ENCODE data around the gene NLRP7. TPM values are rescaled to one million over a fixed set of nuclear protein-coding genes. Genes with fewer than 3 reads are reported as not detected.

Gene NLRP7
- total RNA-seq (2012; rRNA removed) (not detected in 2 replicates), polyA plus RNA-seq (2012; rRNA removed) (not detected in 2 replicates), Bru-seq, nascent RNA (not detected), BruChase-seq, experiment 1, labeled RNA remaining after a 6-hour chase (not detected), BruChase-seq, experiment 2, labeled RNA remaining after a 2-hour chase (not detected)
- not detected in 2 replicates for polyA plus RNA-seq (2012; cell fraction: cytosol; rRNA removed)
- not detected in 2 replicates for polyA plus RNA-seq (2012; cell fraction: nucleus; rRNA removed; ENCODE audit: low replicate concordance)
- long read RNA-seq = 0 reads

- Histone ChIP-seq H2BK120ac (ENCODE audit: low read depth, low read length) (no peak within 1 kb of the TSS), H4K8ac (ENCODE audit: low read depth in 2 of 2, low read length in 2 of 2) (no peak within 1 kb of the TSS), H3K36me3 (ENCODE audit: control insufficient read depth, insufficient read depth, low read length) (no peaks in the 10 kb centered on the region), H3K9me1 (ENCODE audit: insufficient read depth, low read length) (no peaks in the 10 kb centered on the region), H3K18ac (ENCODE audit: low read depth, low read length) (no peak within 1 kb of the TSS), H2BK15ac (ENCODE audit: low read depth, low read length) (no peak within 1 kb of the TSS), H2BK5ac (ENCODE audit: low read depth, low read length, poor library complexity, severe bottlenecking) (no peak within 1 kb of the TSS), H3K23ac (ENCODE audit: low read depth, low read length) (no peak within 1 kb of the TSS), H3K4me3 (ENCODE audit: insufficient read depth, low read depth, low read length) (no peak within 1 kb of the TSS), H4K5ac (ENCODE audit: low read depth, low read length) (no peak within 1 kb of the TSS), H2BK20ac (ENCODE audit: low read depth, low read length) (no peak within 1 kb of the TSS), H3K79me1 (ENCODE audit: low read depth in 1 of 2, low read length in 2 of 2) (no peaks in the 10 kb centered on the region), H4K20me1 (ENCODE audit: insufficient read depth, low read length) (no peaks in the 10 kb centered on the region), H3K56ac (ENCODE audit: extremely low read depth, insufficient read depth, low read length) (no peak within 1 kb of the TSS), H3K4me2 (ENCODE audit: low read depth, low read length) (no peak within 1 kb of the TSS), H3K27ac (ENCODE audit: insufficient read depth, low read length) (no peak within 1 kb of the TSS), H3K9ac (ENCODE audit: low read depth, low read length) (no peak within 1 kb of the TSS), H2AK5ac (ENCODE audit: low read depth, low read length) (no peak within 1 kb of the TSS), H4K91ac (ENCODE audit: insufficient read depth, low read depth, low read length) (no peak within 1 kb of the TSS), H3K27me3 (ENCODE audit: control insufficient read depth, insufficient read depth, low read length) (no peaks in the 10 kb centered on the region), H3K4ac (ENCODE audit: low read depth, low read length) (no peak within 1 kb of the TSS), H3K14ac (replicated peaks; ENCODE audit: low read depth, low read length) (no peak within 1 kb of the TSS), H3K9me3 (ENCODE audit: control insufficient read depth, insufficient read depth, low read length) (peaks cover 20% of the 10 kb centered on the region), H2AFZ (replicated peaks; ENCODE audit: low read length, poor library complexity) (no peak within 1 kb of the TSS), H2AK9ac (replicated peaks; ENCODE audit: low read depth, low read length, poor library complexity) (no peak within 1 kb of the TSS), H3K4me1 (ENCODE audit: control insufficient read depth, insufficient read depth, low read length) (no peaks in the 10 kb centered on the region)
- no CpG with 5 or more reads among the region's 8 CpGs for WGBS, 2 experiments (ENCODE audit: extremely low coverage in 2 of 2, insufficient read length in 1 of 2)
- in situ Hi-C loops (cut with MboI; ENCODE audit: low sequenced_read_pairs) (no loop called here), dilution Hi-C loops (cut with HindIII; ENCODE audit: low sequenced_read_pairs, unreplicated experiment) (no loop called here), intact Hi-C loops (cut with micrococcal nuclease) (no loop called here)
- ChIA-PET POLR2A (ENCODE audit: unreplicated experiment) (no interaction called here), CTCF (no interaction called here)
- DNase-seq (no peak), ATAC-seq (ENCODE audit: low read depth) (no peak)
- no TSS peak for BruUV-seq (replicated peaks)
- TF ChIP-seq CTCF (conservative IDR thresholded peaks at IDR 0.05; ENCODE audit: low read depth, low read length) = no peak
- no peak for TF ChIP-seq FOS (IDR thresholded peaks at IDR 0.05; ENCODE audit: low read depth, low read length)
- TF ChIP-seq ELK1 (IDR thresholded peaks at IDR 0.05; ENCODE audit: borderline replicate concordance, low read depth, low read length) = no peak
Measured at GRCh38 chr19:54947381-54947780, at the start of gene NLRP7. Gene NLRP7 (minus strand): TSS chr19:54947530.

Measured in IMR-90 (cell line).